Heart left ventricle (tissue), 16 donors: ENCODE measurements around the gene FAXC. TPM values are rescaled to one million over a fixed set of nuclear protein-coding genes. Genes with fewer than 3 reads are reported as not detected.

Experiments used
- ATAC-seq, 4 donors: fragments of 200-7000 bp; cut with Tn5 transposase; one replicate each; pipeline ENCODE4 v1.9.1; 2020 to 2022; ENCODE audit warnings: moderate library complexity in 4 of 4, mild to moderate bottlenecking in 3 of 4, moderate number of reproducible peaks in 1 of 4
- DNase-seq, 5 donors: peaks; one replicate each; pipeline ENCODE4 v3.0.0-alpha.2; 2020
- H3K27ac ChIP-seq, 12 donors: fragments of 200-600 bp; sonication (generic) in 4 of 12; one replicate each; pipeline versions ENCODE4 v1.5.0 to v1.8.0; 2016 to 2022; ENCODE audit warnings: mild to moderate bottlenecking in 2 of 12
- H3K27me3 ChIP-seq, 9 donors: fragments of 200-600 bp; sonication (generic) in 2 of 9; one replicate each; pipeline versions ENCODE4 v1.5.1 to v1.8.0; 2016 to 2022; ENCODE audit warnings: mild to moderate bottlenecking in 3 of 9
- H3K36me3 ChIP-seq, 9 donors: fragments of 200-600 bp; sonication (generic) in 2 of 9; one replicate each; pipeline versions ENCODE4 v1.5.0 to v1.8.0; 2018 to 2022; ENCODE audit warnings: mild to moderate bottlenecking in 2 of 9
- H3K4me1 ChIP-seq, 12 donors: fragments of 200-600 bp; sonication (generic) in 4 of 12; one replicate each; pipeline versions ENCODE4 v1.5.0 to v1.8.0; 2016 to 2022; ENCODE audit warnings: mild to moderate bottlenecking in 3 of 12
- H3K4me3 ChIP-seq, 12 donors: fragments of 200-600 bp; sonication (generic) in 4 of 12; one replicate each; pipeline versions ENCODE4 v1.5.0 to v1.8.0; 2017 to 2022; ENCODE audit warnings: mild to moderate bottlenecking in 9 of 12, moderate library complexity in 4 of 12
- H3K9me3 ChIP-seq, 12 donors: fragments of 200-600 bp; sonication (generic) in 4 of 12; one replicate each; pipeline versions ENCODE4 v1.5.0 to v1.8.0; 2016 to 2022; ENCODE audit warnings: mild to moderate bottlenecking in 1 of 12
- CTCF ChIP-seq, 12 donors: fragments of 200-600 bp; sonication (generic) in 4 of 12; IDR thresholded peaks; one replicate each; pipeline versions ENCODE4 v1.5.0 to v1.8.0; 2018 to 2022; ENCODE audit warnings: antibody characterized with exemption in 12 of 12, mild to moderate bottlenecking in 5 of 12
- POLR2A ChIP-seq, 2 donors: fragments of 450-650 bp; IDR thresholded peaks; one replicate each; pipeline ENCODE4 v1.6.1; 2017; ENCODE audit warnings: antibody characterized with exemption in 2 of 2, mild to moderate bottlenecking in 2 of 2, moderate library complexity in 2 of 2
- WGBS, 4 donors: extraction: QIAGEN DNeasy Blood & Tissue Kit in 2 of 4; methylation state at CpG; one replicate each; pipeline versions ENCODE4 v1.1.5 to v1.1.7; 2013 to 2018; 5-methylcytosine and 5-hydroxymethylcytosine counted together
- intact Hi-C, 10 donors: fragments of 100-400 bp; cut with DNase I; formaldehyde crosslinking; loops; one replicate each; pipeline versions ENCODE4 v1.11.1 to v1.14.2; 2022
- polyA plus RNA-seq, 2 donors: library from polyadenylated mRNA; stranded (reverse); fragments of 200-250 nt; gene quantifications; one replicate each; pipeline ENCODE4 v1.2.3, GENCODE V29; 2013
- total RNA-seq, 9 donors: library from RNA; depleted of rRNA in 2 of 9; stranded (reverse); fragments of >200 nt in 2 of 9; fragmentation: NEBNext Ultra II Directional in 3 of 9; extraction: Animal tissue kit (Norgen Biotek cat#: 25700) in 3 of 9; gene quantifications; one replicate each; pipeline versions ENCODE4 v1.1.0 to v1.2.4, GENCODE V29; 2016 to 2023
- donor health status: ischemic (EF 13 %, LVEDD 7.1; RV severe dilation, severe dysfunction).
- donor health status: healthy with polysubstance abuse.
- donor health status: DM: no; HTN: yes; CAD: no.
- donor health status: DM: no; HTN: no; CAD: no.
- donor health status: ischemic (EF 25% LVEDD 6.9; RV normal size, moderate dysfunction).
- donor health status: ischemic (EF 25% LVEDD 5.7; RV mildly dilated, moderate dysfunction).
- donor health status: healthy.
- donor health status: DM: yes; HTN: yes; CAD: no.
- donor health status: ischemic (EF 35%, LVEDD 5.7; RV mildly dilated, moderate dysfunction).
- donor health status: nonischemic (EF 11% LVEDD 7.7; RV severe dilation, severe dysfunction).
- donor health status: DM: yes; HTN: yes; CAD: no.
- donor health status: PGD.
- donor health status: ischemic (EF 29% LVEDD 5.4; RV normal size, mild dysfunction).
- donor health status: nonischemic (EF 23%, LVEDD 6.1; RV moderate dilation, normal function).

The FAXC gene
- total and polyA plus RNA-seq, 11 donors, result under 0.01 to 3.2 (median 0.51) TPM; not detected in 3

DNA sequence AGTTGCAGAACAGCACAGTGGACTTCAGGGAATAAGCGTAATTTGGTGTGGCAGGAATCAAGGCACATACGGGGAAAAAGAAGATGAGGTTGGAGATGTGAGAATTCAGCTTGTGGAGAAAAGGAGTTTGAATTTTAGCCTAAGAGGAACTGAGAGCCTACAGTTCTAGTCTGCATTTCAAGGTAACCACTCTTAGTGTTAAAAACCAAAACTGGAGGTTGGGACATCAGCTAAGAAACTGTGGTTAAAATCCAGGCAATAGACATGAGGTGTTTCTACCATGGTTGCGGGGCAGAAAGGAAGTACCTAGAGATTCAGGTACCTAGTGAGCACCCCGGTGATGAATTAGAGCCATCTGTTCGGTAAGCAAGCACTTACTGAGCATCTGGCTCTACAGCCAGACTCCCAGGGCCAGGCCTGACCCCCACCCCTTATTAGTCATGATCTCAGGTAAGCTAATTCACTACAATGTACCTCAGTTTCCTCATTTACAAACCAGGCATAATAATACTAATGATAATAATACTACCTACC lies 44.4 kb downstream of the FAXC start:
- Histone ChIP-seq H3K9me3 (no peaks in the 10 kb centered on the region), H3K4me3 (no peak overlapping the region), H3K27ac (no peak overlapping the region), H3K4me1 (no peaks in the 10 kb centered on the region), H3K36me3 (no peaks in the 10 kb centered on the region), H3K27me3 (peaks cover 0 to 7% (median 0%) of the 10 kb centered on the region in 9 donors)
- 86 to 94% (median 90%) methylated on average over 5 of the region's 5 CpGs for WGBS, 4 donors
- DNase-seq (no peak), ATAC-seq (no peak)
- TF ChIP-seq POLR2A (IDR thresholded peaks at IDR 0.05), result no peak
- TF ChIP-seq CTCF (IDR thresholded peaks at IDR 0.05), result no peak
- intact Hi-C loops, result no loop called here

GRCh38 chr6:99297415-99297814 lies 52.1 kb downstream of the FAXC start:
- H3K4me3 ChIP-seq, result no peak overlapping the region
- no peaks in the 10 kb centered on the region for H3K36me3 ChIP-seq
- DNase-seq (no peak), ATAC-seq (no peak)
- TF ChIP-seq POLR2A (IDR thresholded peaks at IDR 0.05), result no peak
- TF ChIP-seq CTCF (IDR thresholded peaks at IDR 0.05), result no peak
- H3K27me3 ChIP-seq, result peaks cover 0 to 9% (median 0%) of the 10 kb centered on the region in 9 donors
- intact Hi-C loops, result no loop called here
- H3K9me3 ChIP-seq, result no peaks in the 10 kb centered on the region
- H3K27ac ChIP-seq, result no peak overlapping the region
- 55 to 70% (median 68%) methylated on average over 5 of the region's 5 CpGs for WGBS, 4 donors
- H3K4me1 ChIP-seq, result no peaks in the 10 kb centered on the region

- no peak overlapping the region for H3K27ac ChIP-seq
- intact Hi-C loops, result no loop called here
- H3K4me3 ChIP-seq, result no peak overlapping the region
- DNase-seq, result no peak
- WGBS, 4 donors, result 91 to 100% (median 99%) methylated on average over 1 of the region's 1 CpG
- H3K4me1 ChIP-seq, result no peaks in the 10 kb centered on the region
- TF ChIP-seq POLR2A (IDR thresholded peaks at IDR 0.05), result no peak
- TF ChIP-seq CTCF (IDR thresholded peaks at IDR 0.05), result no peak
- no peak for ATAC-seq
- H3K27me3 ChIP-seq, result peaks cover 0 to 9% (median 0%) of the 10 kb centered on the region in 9 donors
- no peaks in the 10 kb centered on the region for H3K9me3 ChIP-seq
- no peaks in the 10 kb centered on the region for H3K36me3 ChIP-seq
These were observed 52.5 kb downstream of the FAXC start for GRCh38 chr6:99297006-99297405.

- 78 to 86% (median 80%) methylated on average over 5 of the region's 5 CpGs for WGBS, 4 donors
- ATAC-seq (no peak), DNase-seq (no peak)
- Histone ChIP-seq H3K36me3 (no peaks in the 10 kb centered on the region), H3K27me3 (peaks cover 0 to 9% (median 0%) of the 10 kb centered on the region in 9 donors), H3K9me3 (no peaks in the 10 kb centered on the region), H3K27ac (no peak overlapping the region), H3K4me3 (no peak overlapping the region), H3K4me1 (no peaks in the 10 kb centered on the region)
- intact Hi-C loops, result no loop called here
- TF ChIP-seq CTCF (IDR thresholded peaks at IDR 0.05) (no peak), POLR2A (IDR thresholded peaks at IDR 0.05) (no peak)
These were observed 53.2 kb downstream of the FAXC start for GRCh38 chr6:99296261-99296660.
